ENCODE results near the gene RAI14. TPM values are rescaled to one million over a fixed set of nuclear protein-coding genes. Genes with fewer than 3 reads are reported as not detected.

RAI14 gene
- total and polyA plus RNA-seq, 4 donors, result 16.7 to 91.5 (median 49.3) TPM

GRCh38 chr5:34716986-34717385 is 60.9 kb downstream of the RAI14 start:
- H3K9me3 ChIP-seq (ENCODE audit: control insufficient read depth in 4 of 4, insufficient read depth in 3 of 4, low read length in 3 of 4), result no peaks in the 10 kb centered on the region
- H3K27me3 ChIP-seq (ENCODE audit: control insufficient read depth in 3 of 3, insufficient read depth in 3 of 3, low read length in 2 of 3), result no peaks in the 10 kb centered on the region
- H3K4me3 ChIP-seq, result no peak overlapping the region
- WGBS, 2 donors, result 69 to 71% methylated on average over 2 of the region's 2 CpGs
- H3K27ac ChIP-seq (ENCODE audit: low read depth in 1 of 2, low read length in 1 of 2), result no peak overlapping the region
- TF ChIP-seq CTCF (IDR thresholded peaks at IDR 0.05; ENCODE audit: control extremely low read depth, extremely low read depth), result no peak
- DNase-seq (no peak), ATAC-seq (ENCODE audit: insufficient read depth, low FRiP score) (no peak)
- peaks cover 0 to 1% (median 0%) of the 10 kb centered on the region in 4 donors for H3K36me3 ChIP-seq (ENCODE audit: control insufficient read depth in 4 of 4, insufficient read depth in 4 of 4, low read length in 4 of 4)
- no peak overlapping the region for H3K9ac ChIP-seq (ENCODE audit: insufficient read depth in 1 of 2, low read length in 2 of 2)
- H3K4me1 ChIP-seq (ENCODE audit: control insufficient read depth in 5 of 5, insufficient read depth in 5 of 5, low read length in 5 of 5), result peaks cover 0 to 13% (median 7%) of the 10 kb centered on the region in 5 donors

DNA sequence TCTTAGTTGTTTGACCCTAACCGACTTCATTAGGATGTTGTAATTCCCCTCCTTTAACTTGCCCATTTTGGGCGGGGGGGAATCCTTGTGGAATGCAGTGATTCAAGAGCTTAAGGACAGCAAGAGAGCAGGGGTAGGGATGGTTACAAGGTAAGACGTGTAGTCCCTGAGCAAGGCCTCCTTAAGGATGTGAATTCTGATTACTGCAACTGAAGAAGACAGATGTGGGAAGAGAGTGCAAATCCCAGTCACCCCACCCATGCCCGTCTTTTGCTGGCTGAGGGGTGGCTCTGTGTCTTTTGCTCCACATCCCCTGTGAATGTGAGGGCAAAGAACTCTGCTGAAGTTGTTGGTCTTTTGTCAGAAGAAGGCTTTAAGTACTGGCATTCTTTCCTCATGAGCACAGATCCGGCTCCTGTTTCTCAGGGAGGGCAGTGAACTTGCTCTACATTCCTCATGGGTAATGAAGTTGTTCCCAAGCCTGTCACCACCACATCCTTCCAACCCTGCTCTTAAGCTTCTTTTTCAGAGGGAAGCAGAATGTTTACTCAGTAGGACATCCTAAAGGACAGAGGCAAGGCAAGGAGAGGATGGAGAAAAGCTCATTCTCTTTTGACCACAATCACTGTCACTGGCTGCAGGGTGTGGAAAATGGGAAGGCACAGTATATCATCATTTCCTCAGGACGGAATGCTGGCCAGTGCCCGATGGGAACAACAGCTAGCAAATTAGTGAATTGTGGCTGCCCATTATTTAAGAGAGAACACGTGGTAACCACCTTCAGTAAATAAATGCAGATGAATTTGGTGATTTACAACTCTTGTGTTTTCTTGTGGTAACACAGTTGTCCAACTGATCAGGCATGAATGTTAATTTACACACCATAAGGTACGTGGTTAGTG is 61.5 kb downstream of the RAI14 start:
- DNase-seq, result peak; percentile 47 to 78 (median 52)
- Histone ChIP-seq H3K4me1 (ENCODE audit: control insufficient read depth in 5 of 5, insufficient read depth in 5 of 5, low read length in 5 of 5) (peaks cover 0 to 13% (median 8%) of the 10 kb centered on the region in 5 donors), H3K9me3 (ENCODE audit: control insufficient read depth in 4 of 4, insufficient read depth in 3 of 4, low read length in 3 of 4) (no peaks in the 10 kb centered on the region), H3K27ac (ENCODE audit: low read depth in 1 of 2, low read length in 1 of 2) (peak overlapping the region in 1 of 2 donors; percentile 80), H3K36me3 (ENCODE audit: control insufficient read depth in 4 of 4, insufficient read depth in 4 of 4, low read length in 4 of 4) (peaks cover 0 to 3% (median 0%) of the 10 kb centered on the region in 4 donors), H3K4me3 (no peak overlapping the region), H3K9ac (ENCODE audit: insufficient read depth in 1 of 2, low read length in 2 of 2) (no peak overlapping the region), H3K27me3 (ENCODE audit: control insufficient read depth in 3 of 3, insufficient read depth in 3 of 3, low read length in 2 of 3) (no peaks in the 10 kb centered on the region)
- TF ChIP-seq CTCF (IDR thresholded peaks at IDR 0.05; ENCODE audit: control extremely low read depth, extremely low read depth), result no peak
- peak; percentile 64 for ATAC-seq (ENCODE audit: insufficient read depth, low FRiP score)
- 51 to 67% methylated on average over 9 of the region's 9 CpGs for WGBS, 2 donors

- Histone ChIP-seq H3K9ac (ENCODE audit: insufficient read depth in 1 of 2, low read length in 2 of 2) (no peak overlapping the region), H3K27ac (ENCODE audit: low read depth in 1 of 2, low read length in 1 of 2) (no peak overlapping the region), H3K4me1 (ENCODE audit: control insufficient read depth in 5 of 5, insufficient read depth in 5 of 5, low read length in 5 of 5) (peaks cover 0 to 13% (median 8%) of the 10 kb centered on the region in 5 donors), H3K4me3 (no peak overlapping the region), H3K36me3 (ENCODE audit: control insufficient read depth in 4 of 4, insufficient read depth in 4 of 4, low read length in 4 of 4) (peaks cover 0 to 3% (median 0%) of the 10 kb centered on the region in 4 donors), H3K27me3 (ENCODE audit: control insufficient read depth in 3 of 3, insufficient read depth in 3 of 3, low read length in 2 of 3) (no peaks in the 10 kb centered on the region), H3K9me3 (ENCODE audit: control insufficient read depth in 4 of 4, insufficient read depth in 3 of 4, low read length in 3 of 4) (no peaks in the 10 kb centered on the region)
- TF ChIP-seq CTCF (IDR thresholded peaks at IDR 0.05; ENCODE audit: control extremely low read depth, extremely low read depth), result no peak
- ATAC-seq (ENCODE audit: insufficient read depth, low FRiP score) (no peak), DNase-seq (no peak)
- WGBS, 2 donors, result 90 to 94% methylated on average over 4 of the region's 4 CpGs
Observed at GRCh38 chr5:34718516-34718915, 62.4 kb downstream of the RAI14 start.

All from lung (tissue), 12 donors.